ENCODE measurements around the gene ADAM29. TPM values are rescaled to one million over a fixed set of nuclear protein-coding genes. Genes with fewer than 3 reads are reported as not detected.

ADAM29 gene
- total and polyA plus RNA-seq, 2 of the 8 experiments (the other 6 are each of a cell fraction or from before 2014, with no cell fraction given): 0.03 TPM; not detected in 1

- Histone ChIP-seq H2AK5ac (ENCODE audit: low read depth, low read length) (no peak overlapping the region), H3K56ac (replicated peaks; ENCODE audit: insufficient read length, low read depth, low read length) (no peak overlapping the region)
- CTCF ChIA-PET (ENCODE audit: partially characterized antibody): no interaction called here
- no peak for TF ChIP-seq SIX5 (IDR thresholded peaks at IDR 0.05; ENCODE audit: low read depth, low read length)
- TF ChIP-seq RFX5 (IDR thresholded peaks at IDR 0.05; ENCODE audit: borderline replicate concordance, low read depth, low read length): no peak
- TF ChIP-seq EP300 (IDR thresholded peaks at IDR 0.05; ENCODE audit: borderline replicate concordance in 1 of 2, low read depth in 2 of 2, low read length in 2 of 2): no peak
- TF ChIP-seq RNF2 (IDR thresholded peaks at IDR 0.05; ENCODE audit: borderline replicate concordance, low read depth, low read length, missing control alignments, poor library complexity, severe bottlenecking): no peak
- TF ChIP-seq EZH2 (IDR thresholded peaks at IDR 0.05; ENCODE audit: low read depth, low read length, severe bottlenecking): no peak
- no peak for TF ChIP-seq MAFK (IDR thresholded peaks at IDR 0.05; ENCODE audit: low read depth, low read length)
- no peak for TF ChIP-seq POLR2AphosphoS5 (IDR thresholded peaks at IDR 0.05; ENCODE audit: low read depth, low read length)
- no peak for TF ChIP-seq SP2 (IDR thresholded peaks at IDR 0.05; ENCODE audit: low read length)
- no peak for TF ChIP-seq KDM5A (IDR thresholded peaks at IDR 0.05; ENCODE audit: low read length)
- TF ChIP-seq CHD1 (IDR thresholded peaks at IDR 0.05; ENCODE audit: low read depth, low read length): no peak
- no peak for TF ChIP-seq PHF8 (conservative IDR thresholded peaks at IDR 0.05; ENCODE audit: low read depth, low read length)
- no peak for TF ChIP-seq BCL11A (IDR thresholded peaks at IDR 0.05; ENCODE audit: low read depth in 2 of 2, low read length in 2 of 2)
- no peak for TF ChIP-seq TAF7 (optimal IDR thresholded peaks at IDR 0.05; ENCODE audit: borderline replicate concordance, low read depth, low read length)
- no peak for TF ChIP-seq FOSL1 (IDR thresholded peaks at IDR 0.05; ENCODE audit: insufficient read depth, low read depth, low read length)
- TF ChIP-seq EGR1 (IDR thresholded peaks at IDR 0.05; ENCODE audit: borderline replicate concordance, low read depth, low read length): no peak
Observed at GRCh38 chr4:174935607-174936006, 17.4 kb downstream of the ADAM29 start.

More at GRCh38 chr4:174935607-174936006, 17.4 kb downstream of the ADAM29 start:
- Histone ChIP-seq H3K4me3 (ENCODE audit: extremely low read depth in 1 of 4, insufficient read depth in 2 of 4, low read depth in 3 of 4, low read length in 4 of 4) (no peak overlapping the region), H3K9me3 (ENCODE audit: insufficient read depth in 2 of 2, low read depth in 1 of 2, low read length in 1 of 2) (no peaks in the 10 kb centered on the region), H3K4me2 (ENCODE audit: insufficient read depth in 1 of 2, low read depth in 2 of 2, low read length in 2 of 2) (no peak overlapping the region), H4K8ac (ENCODE audit: extremely low read depth, insufficient read depth, low read length) (no peak overlapping the region), H2BK120ac (replicated peaks; ENCODE audit: low read depth, low read length) (no peak overlapping the region), H3K27me3 (replicated peaks in 1 of 4; ENCODE audit: control insufficient read depth in 3 of 4, extremely low read depth in 1 of 4, insufficient read depth in 3 of 4, low read length in 3 of 4) (no peaks in the 10 kb centered on the region), H3K14ac (ENCODE audit: insufficient read length) (no peak overlapping the region), H3K23ac (ENCODE audit: insufficient read length) (no peak overlapping the region), H2BK5ac (ENCODE audit: low read depth, low read length) (no peak overlapping the region), H3K79me1 (ENCODE audit: low read depth, low read length) (no peaks in the 10 kb centered on the region), H3K36me3 (ENCODE audit: control insufficient read depth in 2 of 4, insufficient read depth in 4 of 4, low read length in 3 of 4) (no peaks in the 10 kb centered on the region), H3K4ac (replicated peaks; ENCODE audit: insufficient read length, low read depth, low read length) (no peak overlapping the region), H4K20me1 (replicated peaks in 1 of 2; ENCODE audit: control insufficient read depth in 1 of 2, insufficient read depth in 2 of 2, low read length in 2 of 2) (no peaks in the 10 kb centered on the region), H3K9ac (replicated peaks in 1 of 4; ENCODE audit: extremely low read depth in 1 of 4, low read depth in 3 of 4, low read length in 3 of 4) (no peak overlapping the region), H2AFZ (ENCODE audit: low read length) (no peak overlapping the region), H3K4me1 (replicated peaks in 1 of 4; ENCODE audit: control insufficient read depth in 3 of 4, insufficient read depth in 4 of 4, low read length in 3 of 4) (no peaks in the 10 kb centered on the region), H3K79me2 (ENCODE audit: control insufficient read depth in 1 of 2, insufficient read depth in 2 of 2, low read length in 2 of 2) (no peaks in the 10 kb centered on the region), H4K5ac (ENCODE audit: insufficient read length, low read depth, low read length) (no peak overlapping the region), H3K18ac (ENCODE audit: extremely low read depth, low read length) (no peak overlapping the region), H4K91ac (replicated peaks; ENCODE audit: insufficient read length, low read length) (no peak overlapping the region), H2BK12ac (ENCODE audit: low read depth, low read length) (no peak overlapping the region), H2BK20ac (ENCODE audit: low read length) (no peak overlapping the region), H3K27ac (ENCODE audit: low read depth, low read length) (no peak overlapping the region), H3K23me2 (ENCODE audit: low read depth, low read length) (no peaks in the 10 kb centered on the region), H2BK15ac (ENCODE audit: low read length) (no peak overlapping the region)
- DNase-seq (ENCODE audit: low read depth in 1 of 2, low spot score in 2 of 2) (no peak), FAIRE-seq (no peak)
- POLR2A ChIA-PET (ENCODE audit: partially characterized antibody): no interaction called here
- 86% methylated on average over 2 of the region's 2 CpGs; no CpG with 5 or more reads in 1 of the 2 experiments for WGBS, 2 experiments (ENCODE audit: extremely low coverage in 1 of 2, insufficient coverage in 1 of 2, insufficient read length in 1 of 2, insufficient replicate concordance in 2 of 2, low coverage in 1 of 2, low lambda C conversion rate in 2 of 2, missing lambda C conversion rate in 1 of 2)

Data from H1 (cell line).